ENCODE measurements around the gene PPP1R26. TPM values are rescaled to one million over a fixed set of nuclear protein-coding genes. Genes with fewer than 3 reads are reported as not detected.

The PPP1R26 gene
- total and polyA plus RNA-seq, 9 of the 15 experiments (the other 6 are each of a cell fraction or from before 2014, with no cell fraction given), result 0.77 to 26.8 (median 9.3) TPM

- TF ChIP-seq ZBTB9 (CRISPR knock-in tag; IDR thresholded peaks at IDR 0.05) (0 out of 2 replicates have a peak, but pooled peaks have one; percentile 13), THRA (IDR thresholded peaks at IDR 0.05) (no peak), ZNF75A (CRISPR knock-in tag; IDR thresholded peaks at IDR 0.05) (no peak), CXXC5 (CRISPR knock-in tag; IDR thresholded peaks at IDR 0.05) (peak; percentile 61), L3MBTL2 (IDR thresholded peaks at IDR 0.05) (peak; percentile 11; the same call in 1 of the 2 replicates), CTBP1 (IDR thresholded peaks at IDR 0.05; ENCODE audit: borderline replicate concordance) (peak; percentile 22; the same call in 1 of the 2 replicates), SIN3A (IDR thresholded peaks at IDR 0.05; ENCODE audit: borderline replicate concordance in 2 of 2, control insufficient read depth in 1 of 2, low read depth in 2 of 2, low read length in 2 of 2) (peak; percentile 98 to 99), RB1 (IDR thresholded peaks at IDR 0.05; ENCODE audit: low read depth) (peak; percentile 56), ZNF431 (CRISPR knock-in tag; IDR thresholded peaks at IDR 0.05) (no peak), ZNF551 (CRISPR knock-in tag; IDR thresholded peaks at IDR 0.05) (no peak)
These were observed 19.9 kb downstream of the PPP1R26 start (continued) for GRCh38 chr9:135499326-135500070.

Measured in K562 (cell line).